Neural cell (in vitro differentiated cells): Measurements from ENCODE around the gene ZNF668. TPM values are rescaled to one million over a fixed set of nuclear protein-coding genes. Genes with fewer than 3 reads are reported as not detected.

Experiments used
- H2AFZ ChIP-seq: fragments of 200-600, 300-800 bp; sonication (generic), shearing (Covaris generic); 2 replicates; pipeline ENCODE4 v1.6.0; 2014; ENCODE audit warnings: low read depth, mild to moderate bottlenecking, antibody characterized with exemption, low read length, moderate library complexity
- H3F3A ChIP-seq: fragments of 200-600 bp; shearing (Covaris generic); 2 replicates; pipeline ENCODE4 v1.6.1; 2016; ENCODE audit warnings: mild to moderate bottlenecking, moderate library complexity, mixed read lengths, antibody characterized with exemption, low read length; ENCODE audit not compliant: insufficient read depth, poor library complexity, severe bottlenecking
- H3K27ac ChIP-seq: fragments of 200-600, 300-800 bp; sonication (generic), shearing (Covaris generic); 2 replicates; pipeline ENCODE4 v1.5.1; 2014; ENCODE audit warnings: mild to moderate bottlenecking, low read length, moderate library complexity
- H3K27me3 ChIP-seq: fragments of 300-800, 200-600 bp; sonication (generic), shearing (Covaris generic); 2 replicates; pipeline ENCODE4 v1.6.0; 2014; ENCODE audit warnings: mild to moderate bottlenecking, low read depth, low read length, moderate library complexity; ENCODE audit not compliant: insufficient read depth
- H3K36me3 ChIP-seq: fragments of 300-800, 200-600 bp; sonication (generic), shearing (Covaris generic); 2 replicates; pipeline ENCODE4 v1.5.1; 2014; ENCODE audit warnings: mild to moderate bottlenecking, antibody characterized with exemption, low read length, moderate library complexity; ENCODE audit not compliant: insufficient read depth
- H3K4me2 ChIP-seq: fragments of 300-800, 200-600 bp; sonication (generic), shearing (Covaris generic); 2 replicates; pipeline ENCODE4 v1.6.0; 2014; ENCODE audit warnings: mild to moderate bottlenecking, low read length
- H3K4me3 ChIP-seq: fragments of 300-800, 200-600 bp; sonication (generic), shearing (Covaris generic); 2 replicates; pipeline ENCODE4 v1.5.1; 2014; ENCODE audit warnings: mild to moderate bottlenecking, low read length, moderate library complexity
- H3K79me2 ChIP-seq: fragments of 200-600 bp; shearing (Covaris generic); replicated peaks from 2 replicates; pipeline ENCODE4 v1.6.0; 2014; ENCODE audit warnings: mild to moderate bottlenecking, low read length, moderate library complexity; ENCODE audit not compliant: insufficient read depth
- H3K9ac ChIP-seq: fragments of 300-800, 200-600 bp; sonication (generic), shearing (Covaris generic); 2 replicates; pipeline ENCODE4 v1.6.1; 2016; ENCODE audit warnings: mild to moderate bottlenecking, low read length, mixed read lengths
- H3K9me2 ChIP-seq: fragments of 200-600 bp; shearing (Covaris generic); 2 replicates; pipeline ENCODE4 v1.6.1; 2016; ENCODE audit warnings: mild to moderate bottlenecking, low read length, mixed read lengths; ENCODE audit not compliant: insufficient read depth
- H3K9me3 ChIP-seq: fragments of 200-600, 300-800 bp; sonication (generic), shearing (Covaris generic); 2 replicates; pipeline ENCODE4 v1.6.1; 2016; ENCODE audit warnings: mild to moderate bottlenecking, mixed run types, low read length, moderate library complexity, mixed read lengths
- H4K20me1 ChIP-seq: fragments of 200-600 bp; shearing (Covaris generic); 2 replicates; pipeline ENCODE4 v1.6.1; 2016; ENCODE audit warnings: mild to moderate bottlenecking, mixed run types; ENCODE audit not compliant: insufficient read depth
- EP300 ChIP-seq: fragments of 450-650 bp; conservative IDR thresholded peaks from 2 replicates; pipeline ENCODE4 v1.6.1; 2014; ENCODE audit warnings: antibody characterized with exemption, mild to moderate bottlenecking, moderate library complexity; ENCODE audit not compliant: poor library complexity, severe bottlenecking
- EZH2 ChIP-seq: fragments of 200-600, 300-800 bp; shearing (Covaris generic), sonication (generic); IDR thresholded peaks from 2 replicates; pipeline ENCODE4 v1.6.1; 2014; ENCODE audit warnings: antibody characterized with exemption, low read length, borderline replicate concordance, mild to moderate bottlenecking; ENCODE audit not compliant: insufficient read depth, poor library complexity, severe bottlenecking
- MXI1 ChIP-seq: fragments of 450-650 bp; conservative IDR thresholded peaks from 2 replicates; pipeline ENCODE4 v1.6.1; 2014; ENCODE audit warnings: antibody characterized with exemption, mild to moderate bottlenecking; ENCODE audit not compliant: poor library complexity, severe bottlenecking
- POLR2AphosphoS5 ChIP-seq: IDR thresholded peaks from 2 replicates; pipeline ENCODE4 v1.6.1; 2012
- RAD21 ChIP-seq: fragments of 450-650 bp; conservative IDR thresholded peaks from 2 replicates; pipeline ENCODE4 v1.6.1; 2014; ENCODE audit warnings: antibody characterized with exemption, mild to moderate bottlenecking, moderate library complexity
- SMC3 ChIP-seq: fragments of 450-650 bp; conservative IDR thresholded peaks from 2 replicates; pipeline ENCODE4 v1.6.1; 2014; ENCODE audit warnings: antibody characterized with exemption, mild to moderate bottlenecking, moderate library complexity; ENCODE audit not compliant: poor library complexity
- TAF1 ChIP-seq: IDR thresholded peaks from 2 replicates; pipeline ENCODE4 v1.6.1; 2012; ENCODE audit warnings: low read depth
- polyA plus RNA-seq: library from polyadenylated mRNA; depleted of rRNA; stranded (reverse); fragments of >200 nt; gene quantifications from 2 replicates; pipeline ENCODE4 v1.2.3, GENCODE V29; 2014
- TF ChIP-seq, protein P1 (sequence below): IDR thresholded peaks from 2 replicates; pipeline ENCODE4 v1.6.1; 2012; ENCODE audit warnings: borderline replicate concordance
- TF ChIP-seq, protein P2 (sequence below): fragments of 450-650 bp; IDR thresholded peaks from 2 replicates; pipeline ENCODE4 v1.5.1; 2014; ENCODE audit warnings: antibody characterized with exemption, mild to moderate bottlenecking, moderate library complexity; ENCODE audit not compliant: poor library complexity, severe bottlenecking

ZNF668 gene
- polyA plus RNA-seq, 1 donor from 2014 or later = 17.8 TPM

DNA sequence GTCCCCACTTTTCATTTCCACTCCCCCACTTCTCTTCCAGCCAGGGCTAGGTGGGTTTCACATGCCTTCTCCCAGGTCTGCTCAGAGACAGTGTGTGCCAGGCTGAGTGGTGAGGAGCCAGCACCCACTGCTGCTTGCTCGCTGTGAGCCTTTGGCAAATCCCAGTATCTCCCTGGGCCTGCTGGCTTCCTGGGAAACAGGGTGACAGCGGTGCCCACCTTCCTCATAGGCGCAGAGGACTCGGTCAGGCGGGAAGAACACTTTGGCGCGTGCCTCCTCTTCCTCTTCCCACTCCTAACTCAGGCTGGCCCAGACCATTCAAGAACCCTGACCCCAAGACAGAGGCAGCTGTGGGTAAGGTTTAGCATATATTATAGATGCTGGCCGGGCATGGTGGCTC lies 15.2 kb upstream of the ZNF668 start:
- no peak overlapping the region for H3K27ac ChIP-seq

DNA sequence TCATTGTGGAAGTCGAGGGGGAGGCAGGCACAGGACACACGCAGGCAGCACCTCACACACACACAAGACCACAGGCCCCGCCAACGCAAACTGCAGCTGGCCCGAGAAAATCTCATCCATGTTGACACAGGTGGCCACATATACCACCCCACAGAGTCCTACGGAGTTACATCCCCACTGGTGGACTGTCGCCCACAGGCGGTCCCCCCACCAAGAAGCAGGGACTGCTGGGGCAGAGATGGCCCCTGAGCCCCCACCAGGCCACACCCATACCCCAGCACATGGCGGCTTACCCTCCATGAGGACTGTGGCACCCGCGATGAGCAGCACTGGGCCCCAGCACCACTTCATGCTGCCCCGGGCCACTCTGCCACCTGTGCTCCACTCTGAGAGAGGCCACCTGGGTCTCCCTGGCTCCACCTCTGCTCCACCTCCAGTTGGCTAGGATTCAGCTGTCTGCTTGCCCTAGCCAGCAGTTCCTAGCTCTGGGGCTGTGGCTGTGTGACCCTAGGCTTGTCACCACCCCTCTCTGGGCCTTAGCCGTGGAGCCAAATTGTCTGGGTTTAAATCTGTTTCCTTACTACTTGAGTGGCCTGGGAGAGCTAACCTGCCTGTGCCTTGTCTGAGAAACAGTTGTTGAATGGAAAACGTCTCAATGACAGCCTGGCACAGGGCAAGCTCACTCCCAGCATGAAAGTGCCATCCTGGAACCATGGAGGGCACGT lies 14.6 kb upstream of the ZNF668 start, which contains the start of gene PRSS53:
Gene PRSS53, minus strand, starts transcription at position 485 of the 725 bp plus-strand sequence. Its CDS starts 134 bp downstream, at position 351.
- H3K79me2 ChIP-seq = peaks cover 11% of the 10 kb centered on the region
- H3K4me2 ChIP-seq = no peak within 1 kb of the TSS
- no peak within 1 kb of the TSS for H3K4me3 ChIP-seq
- no peaks in the 10 kb centered on the region for H3K27me3 ChIP-seq
- TF ChIP-seq TAF1 (no peak), POLR2AphosphoS5 (no peak), SMC3 (no peak), RAD21 (no peak), MXI1 (no peak), EP300 (no peak), EZH2 (no peak)
- TF ChIP-seq, protein P1, sequence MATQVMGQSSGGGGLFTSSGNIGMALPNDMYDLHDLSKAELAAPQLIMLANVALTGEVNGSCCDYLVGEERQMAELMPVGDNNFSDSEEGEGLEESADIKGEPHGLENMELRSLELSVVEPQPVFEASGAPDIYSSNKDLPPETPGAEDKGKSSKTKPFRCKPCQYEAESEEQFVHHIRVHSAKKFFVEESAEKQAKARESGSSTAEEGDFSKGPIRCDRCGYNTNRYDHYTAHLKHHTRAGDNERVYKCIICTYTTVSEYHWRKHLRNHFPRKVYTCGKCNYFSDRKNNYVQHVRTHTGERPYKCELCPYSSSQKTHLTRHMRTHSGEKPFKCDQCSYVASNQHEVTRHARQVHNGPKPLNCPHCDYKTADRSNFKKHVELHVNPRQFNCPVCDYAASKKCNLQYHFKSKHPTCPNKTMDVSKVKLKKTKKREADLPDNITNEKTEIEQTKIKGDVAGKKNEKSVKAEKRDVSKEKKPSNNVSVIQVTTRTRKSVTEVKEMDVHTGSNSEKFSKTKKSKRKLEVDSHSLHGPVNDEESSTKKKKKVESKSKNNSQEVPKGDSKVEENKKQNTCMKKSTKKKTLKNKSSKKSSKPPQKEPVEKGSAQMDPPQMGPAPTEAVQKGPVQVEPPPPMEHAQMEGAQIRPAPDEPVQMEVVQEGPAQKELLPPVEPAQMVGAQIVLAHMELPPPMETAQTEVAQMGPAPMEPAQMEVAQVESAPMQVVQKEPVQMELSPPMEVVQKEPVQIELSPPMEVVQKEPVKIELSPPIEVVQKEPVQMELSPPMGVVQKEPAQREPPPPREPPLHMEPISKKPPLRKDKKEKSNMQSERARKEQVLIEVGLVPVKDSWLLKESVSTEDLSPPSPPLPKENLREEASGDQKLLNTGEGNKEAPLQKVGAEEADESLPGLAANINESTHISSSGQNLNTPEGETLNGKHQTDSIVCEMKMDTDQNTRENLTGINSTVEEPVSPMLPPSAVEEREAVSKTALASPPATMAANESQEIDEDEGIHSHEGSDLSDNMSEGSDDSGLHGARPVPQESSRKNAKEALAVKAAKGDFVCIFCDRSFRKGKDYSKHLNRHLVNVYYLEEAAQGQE = no peak
- TF ChIP-seq, protein P2, sequence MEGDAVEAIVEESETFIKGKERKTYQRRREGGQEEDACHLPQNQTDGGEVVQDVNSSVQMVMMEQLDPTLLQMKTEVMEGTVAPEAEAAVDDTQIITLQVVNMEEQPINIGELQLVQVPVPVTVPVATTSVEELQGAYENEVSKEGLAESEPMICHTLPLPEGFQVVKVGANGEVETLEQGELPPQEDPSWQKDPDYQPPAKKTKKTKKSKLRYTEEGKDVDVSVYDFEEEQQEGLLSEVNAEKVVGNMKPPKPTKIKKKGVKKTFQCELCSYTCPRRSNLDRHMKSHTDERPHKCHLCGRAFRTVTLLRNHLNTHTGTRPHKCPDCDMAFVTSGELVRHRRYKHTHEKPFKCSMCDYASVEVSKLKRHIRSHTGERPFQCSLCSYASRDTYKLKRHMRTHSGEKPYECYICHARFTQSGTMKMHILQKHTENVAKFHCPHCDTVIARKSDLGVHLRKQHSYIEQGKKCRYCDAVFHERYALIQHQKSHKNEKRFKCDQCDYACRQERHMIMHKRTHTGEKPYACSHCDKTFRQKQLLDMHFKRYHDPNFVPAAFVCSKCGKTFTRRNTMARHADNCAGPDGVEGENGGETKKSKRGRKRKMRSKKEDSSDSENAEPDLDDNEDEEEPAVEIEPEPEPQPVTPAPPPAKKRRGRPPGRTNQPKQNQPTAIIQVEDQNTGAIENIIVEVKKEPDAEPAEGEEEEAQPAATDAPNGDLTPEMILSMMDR = no peak
- no peaks in the 10 kb centered on the region for H3K36me3 ChIP-seq
- H3K9me3 ChIP-seq = no peaks in the 10 kb centered on the region
- H3K9me2 ChIP-seq = no peaks in the 10 kb centered on the region
- H3F3A ChIP-seq = no peaks in the 10 kb centered on the region
- no peaks in the 10 kb centered on the region for H4K20me1 ChIP-seq
- no peak within 1 kb of the TSS for H3K9ac ChIP-seq
- no peak within 1 kb of the TSS for H2AFZ ChIP-seq
- no peak within 1 kb of the TSS for H3K27ac ChIP-seq

More for the DNA sequence above, 15.2 kb upstream of the ZNF668 start:
- H2AFZ ChIP-seq = no peak overlapping the region
- no peaks in the 10 kb centered on the region for H3K9me2 ChIP-seq
- no peaks in the 10 kb centered on the region for H3F3A ChIP-seq
- no peak overlapping the region for H3K4me2 ChIP-seq
- H3K4me3 ChIP-seq = no peak overlapping the region
- peaks cover 11% of the 10 kb centered on the region for H3K79me2 ChIP-seq
- no peaks in the 10 kb centered on the region for H4K20me1 ChIP-seq
- no peak for TF ChIP-seq POLR2AphosphoS5
- TF ChIP-seq EZH2 = no peak
- TF ChIP-seq MXI1 = no peak
- TF ChIP-seq EP300 = no peak
- TF ChIP-seq TAF1 = no peak
- TF ChIP-seq, protein P1 = no peak
- TF ChIP-seq, protein P2 = no peak
- TF ChIP-seq SMC3 = no peak
- TF ChIP-seq RAD21 = no peak
- no peaks in the 10 kb centered on the region for H3K9me3 ChIP-seq
- no peak overlapping the region for H3K9ac ChIP-seq
- H3K36me3 ChIP-seq = no peaks in the 10 kb centered on the region
- H3K27me3 ChIP-seq = no peaks in the 10 kb centered on the region
